Stimulated activated CD8-positive, alpha-beta memory T cell treated with anti-CD3 and anti-CD28 coated beads, Interleukin-12 subunit alpha, Interleukin-12 subunit beta, amount 100 ng/mL, for 24 hours (primary cell): Measurements from ENCODE around the gene NAV2.

Source experiments
- DNase-seq: peaks from one replicate; pipeline ENCODE4 v3.0.0-alpha.2; 2020; ENCODE audit errors: extremely low read depth

The NAV2 gene

GRCh38 chr11:19828382-19829108 lies 115.9 kb downstream of the NAV2 start:
- DNase-seq: no peak

DNA sequence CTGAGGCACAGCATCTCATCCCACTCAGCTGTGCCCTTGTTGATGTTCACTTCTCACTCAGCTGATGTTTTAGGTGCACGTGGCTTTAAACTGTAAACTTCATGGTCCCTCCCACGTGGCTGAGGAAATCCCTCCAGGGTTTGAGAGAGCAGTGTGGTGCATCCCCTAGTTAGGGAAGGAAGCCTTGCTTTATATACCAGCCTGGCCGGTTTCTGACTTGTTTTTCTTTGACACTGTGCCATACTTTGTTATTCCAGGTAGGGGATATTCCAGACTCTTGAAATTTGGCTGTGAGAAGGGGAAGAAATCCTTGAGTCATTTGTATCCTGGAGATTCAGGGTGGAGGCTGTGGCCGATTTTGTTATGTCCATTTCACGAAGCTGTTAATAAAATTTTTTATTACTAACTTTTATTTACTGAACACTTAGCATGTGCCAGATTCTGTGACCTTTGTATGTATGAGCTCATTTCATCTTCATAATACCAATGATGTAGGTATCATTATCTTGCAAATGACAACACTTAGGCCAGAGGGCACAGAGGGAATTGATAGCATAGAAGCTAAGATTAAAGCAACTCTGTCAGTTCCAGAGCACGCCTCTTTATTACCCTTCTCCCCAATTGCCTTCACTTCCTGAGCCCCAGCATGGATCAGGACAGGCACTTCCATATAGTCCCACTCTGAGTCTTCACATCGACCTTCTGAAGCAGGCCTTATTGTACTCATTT lies 116.6 kb downstream of the NAV2 start:
- DNase-seq: no peak

GRCh38 chr11:19832086-19832750 lies 119.6 kb downstream of the NAV2 start:
- DNase-seq: no peak

GRCh38 chr11:19832901-19833300 lies 120.3 kb downstream of the NAV2 start:
- DNase-seq: no peak

DNA sequence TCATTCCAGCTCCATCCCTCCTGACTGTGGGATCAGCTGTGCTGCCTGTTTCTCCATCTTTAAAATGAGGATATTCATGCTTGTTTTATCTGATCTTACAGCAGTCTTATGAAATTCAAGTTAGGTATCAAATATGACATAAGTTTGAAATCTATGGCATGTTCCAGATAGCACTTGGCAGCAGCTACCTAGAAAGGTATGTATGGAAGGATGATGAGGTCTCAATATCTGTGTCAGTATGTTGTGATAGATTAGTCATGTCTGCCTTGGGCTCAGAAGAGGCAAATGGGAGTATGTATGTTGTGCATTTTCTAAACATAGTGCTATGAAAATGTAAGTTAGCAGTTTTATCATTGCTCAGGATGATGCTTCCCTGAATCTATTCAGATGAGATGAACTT lies 122.1 kb downstream of the NAV2 start:
- DNase-seq: no peak

GRCh38 chr11:19836666-19837065 lies 124.0 kb downstream of the NAV2 start:
- no peak for DNase-seq

- DNase-seq: no peak
Measured at GRCh38 chr11:19838994-19839768, 126.5 kb downstream of the NAV2 start.

- DNase-seq: no peak
Measured at GRCh38 chr11:19840961-19841360, 128.3 kb downstream of the NAV2 start.

GRCh38 chr11:19842505-19842904 lies 129.9 kb downstream of the NAV2 start:
- no peak for DNase-seq

GRCh38 chr11:19843079-19843478 lies 130.4 kb downstream of the NAV2 start:
- DNase-seq: no peak

DNA sequence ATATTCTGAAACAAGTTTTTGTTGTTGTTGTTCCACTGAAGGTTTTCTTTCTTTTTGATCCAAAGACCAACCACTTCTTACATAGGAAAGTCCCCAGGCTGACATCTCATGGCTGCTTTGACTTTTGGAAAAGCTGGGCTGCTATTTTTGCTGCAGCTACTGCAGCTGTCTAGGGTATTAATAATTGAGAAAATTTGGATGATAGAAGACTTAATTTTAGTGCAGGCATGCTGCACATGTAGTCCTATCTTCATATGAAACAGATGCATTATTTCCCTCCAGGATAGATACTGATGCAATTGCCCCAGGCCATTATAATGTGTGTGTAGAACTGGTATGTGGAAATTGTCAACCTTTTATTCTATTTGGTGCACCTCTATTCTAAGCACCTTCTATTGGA lies 131.4 kb downstream of the NAV2 start:
- no peak for DNase-seq

GRCh38 chr11:19844806-19845205 lies 132.2 kb downstream of the NAV2 start:
- DNase-seq: no peak

DNA sequence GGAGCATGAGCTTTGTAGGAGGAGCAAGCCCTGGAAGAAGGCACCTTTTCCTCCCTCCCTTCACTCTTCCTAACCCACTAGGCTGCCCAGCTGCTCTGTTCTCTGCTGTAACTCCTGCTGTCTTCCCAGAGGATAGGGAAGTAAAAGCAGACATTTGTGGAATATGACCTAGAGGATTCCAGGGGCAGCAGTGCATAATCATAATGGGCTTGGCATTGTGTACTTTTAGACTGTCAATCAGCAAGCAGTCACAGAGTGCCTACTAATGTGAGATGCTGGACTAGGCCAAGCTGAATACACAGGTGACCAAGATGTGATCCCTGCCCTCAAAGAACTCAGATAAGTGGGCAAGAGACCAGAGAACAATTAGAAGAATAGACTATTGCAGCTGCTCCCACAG lies 133.0 kb downstream of the NAV2 start:
- DNase-seq: no peak

GRCh38 chr11:19846654-19847305 lies 134.1 kb downstream of the NAV2 start:
- no peak for DNase-seq

DNA sequence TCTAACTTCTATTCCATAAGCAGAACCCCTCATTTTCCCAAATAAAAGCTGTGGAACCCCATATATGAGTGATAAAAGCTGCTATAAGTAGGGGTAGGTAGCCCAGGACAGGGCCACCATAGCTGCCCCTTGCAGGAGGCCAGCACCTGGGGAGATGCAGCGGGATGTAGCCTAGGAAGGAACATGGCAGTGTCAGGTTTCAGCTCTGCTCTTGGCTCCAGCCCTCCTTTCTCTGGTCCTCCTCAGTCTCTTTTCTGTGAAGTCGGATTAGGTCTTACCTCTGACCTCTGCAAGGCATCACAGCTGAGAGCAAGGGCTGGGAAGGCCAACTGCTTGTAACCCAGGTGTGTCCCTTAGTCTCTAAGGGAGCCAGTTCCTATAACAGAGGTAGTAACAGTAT lies 135.6 kb downstream of the NAV2 start:
- DNase-seq: no peak

DNA sequence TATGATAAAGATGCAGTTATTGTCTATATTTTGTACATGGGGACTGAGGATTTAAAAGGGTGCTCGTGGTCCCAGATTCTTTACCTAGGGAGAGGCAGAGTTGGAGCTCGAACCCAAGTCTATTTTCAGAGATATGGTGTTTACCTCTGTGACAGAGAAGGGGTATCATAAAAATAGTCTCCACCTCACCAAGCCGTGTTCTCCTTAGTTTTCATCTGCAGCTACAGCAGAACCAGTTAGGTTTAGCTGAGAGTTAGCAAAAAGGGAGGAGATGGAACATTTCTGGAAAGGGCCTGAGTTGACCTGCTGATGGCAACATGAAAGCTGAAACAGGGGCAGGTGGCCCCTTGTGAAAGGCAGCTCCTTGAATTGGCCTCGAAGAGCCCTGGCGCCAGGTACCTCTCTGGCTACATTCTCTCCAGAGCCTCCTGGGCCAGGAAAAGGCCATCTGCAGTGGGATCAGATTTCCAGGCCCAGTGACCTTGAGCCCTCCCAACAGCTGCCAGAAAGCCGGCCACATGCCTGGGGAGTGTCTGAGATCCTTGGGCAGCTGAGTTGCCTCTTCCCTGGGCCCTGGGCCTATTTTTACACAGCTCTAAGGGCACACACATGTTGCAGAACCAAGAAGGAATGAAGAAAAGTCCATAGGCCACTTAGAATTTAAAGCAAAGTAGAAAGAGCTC lies 136.6 kb downstream of the NAV2 start:
- DNase-seq: no peak

- DNase-seq: no peak
Measured at GRCh38 chr11:19849947-19850593, 137.4 kb downstream of the NAV2 start.

DNA sequence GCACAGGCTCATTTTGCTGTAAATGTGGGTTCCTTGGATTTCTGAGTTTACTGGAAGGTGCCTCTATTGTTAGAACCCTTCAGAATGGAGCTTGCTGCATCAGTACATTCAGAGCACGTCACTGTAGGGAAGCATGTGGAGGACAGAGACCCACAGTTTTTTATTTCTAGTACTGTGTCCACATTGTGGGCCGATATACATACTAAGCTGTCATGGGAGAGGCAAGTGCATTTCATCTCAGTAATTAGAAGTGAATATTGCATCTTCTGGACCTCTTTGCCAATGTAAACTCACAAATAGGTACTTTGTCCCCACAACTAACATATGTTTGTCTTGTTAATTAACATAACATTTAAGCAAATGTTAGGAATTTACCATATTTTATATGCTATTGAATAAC lies 139.7 kb downstream of the NAV2 start:
- DNase-seq: no peak

DNA sequence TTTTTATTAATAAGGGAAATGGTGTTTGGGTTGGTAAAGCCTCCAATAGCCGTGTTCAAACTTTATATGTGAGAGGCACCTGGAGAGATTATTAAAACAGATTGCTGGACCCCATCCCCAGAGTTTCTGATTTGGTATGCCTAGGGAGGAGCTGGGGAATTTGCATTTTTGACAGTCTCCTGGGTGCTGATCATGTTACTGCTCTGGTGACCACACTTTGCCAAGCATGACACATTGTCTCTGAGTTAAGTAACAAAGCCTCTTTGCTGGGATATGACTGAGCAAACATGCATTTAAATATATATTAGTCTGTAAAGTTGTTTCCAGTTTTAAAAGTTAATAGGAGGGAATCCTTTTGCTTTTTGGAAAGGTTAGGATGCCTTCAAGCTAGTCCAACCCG lies 140.4 kb downstream of the NAV2 start:
- DNase-seq: no peak

GRCh38 chr11:19853920-19854319 lies 141.3 kb downstream of the NAV2 start:
- DNase-seq: no peak

- DNase-seq: no peak
Measured at GRCh38 chr11:19861171-19861570, 148.5 kb downstream of the NAV2 start.
